IMR-90 (cell line): Measurements from ENCODE around the gene APP. TPM values are rescaled to one million over a fixed set of nuclear protein-coding genes. Genes with fewer than 3 reads are reported as not detected.

Experiments
- ATAC-seq: fragments of 200-7000 bp; cut with Tn5 transposase; 2 replicates; pipeline ENCODE4 v1.9.1; 2020; ENCODE audit warnings: low read depth, mild to moderate bottlenecking, moderate library complexity
- BruUV-seq: library from RNA; stranded (reverse); fragments of 400-500 nt; replicated peaks from 2 replicates; lab custom pipeline; 2021; lab: Mats Ljungman, UMichigan
- CTCF ChIA-PET: fragments of 300-600 bp; formaldehyde crosslinking; extraction: SDS; loops from one replicate; lab custom pipeline; 2021; ENCODE audit warnings: antibody characterized with exemption; lab: Yijun Ruan, JAX
- POLR2A ChIA-PET: fragments of 300-600 bp; sonication (Branson Sonifier 250); formaldehyde crosslinking; loops from one replicate; lab custom pipeline; 2022; ENCODE audit warnings: antibody characterized with exemption; ENCODE audit not compliant: unreplicated experiment; lab: Charles Lee
- DNase-seq: peaks from one replicate; pipeline ENCODE4 v3.0.0; 2013
- H2AFZ ChIP-seq: replicated peaks from 2 replicates; pipeline ENCODE3; 2013; ENCODE audit warnings: low read length, mild to moderate bottlenecking; ENCODE audit not compliant: poor library complexity
- H2AK5ac ChIP-seq: 2 replicates; pipeline ENCODE4 v1.6.1; 2013; ENCODE audit warnings: low read depth, low read length, inconsistent platforms
- H2AK9ac ChIP-seq: replicated peaks from 2 replicates; pipeline ENCODE3; 2013; ENCODE audit warnings: mild to moderate bottlenecking, low read depth, low read length, moderate library complexity; ENCODE audit not compliant: poor library complexity
- H2BK120ac ChIP-seq: 2 replicates; pipeline ENCODE4 v1.6.1; 2013; ENCODE audit warnings: low read depth, low read length, inconsistent platforms
- H2BK15ac ChIP-seq: 3 replicates; pipeline ENCODE4 v1.6.1; 2013; ENCODE audit warnings: low read depth, low read length, inconsistent platforms
- H2BK20ac ChIP-seq: 2 replicates; pipeline ENCODE4 v1.6.1; 2013; ENCODE audit warnings: low read depth, mild to moderate bottlenecking, inconsistent platforms, low read length, moderate library complexity
- H2BK5ac ChIP-seq: 2 replicates; pipeline ENCODE4 v1.6.1; 2013; ENCODE audit warnings: mild to moderate bottlenecking, low read depth, low read length, inconsistent platforms; ENCODE audit not compliant: poor library complexity, severe bottlenecking
- H3K14ac ChIP-seq: replicated peaks from 2 replicates; pipeline ENCODE4 v1.6.1; 2013; ENCODE audit warnings: low read depth, low read length, inconsistent platforms
- H3K18ac ChIP-seq: 2 replicates; pipeline ENCODE4 v1.6.1; 2013; ENCODE audit warnings: low read depth, low read length, control low read depth
- H3K23ac ChIP-seq: 2 replicates; pipeline ENCODE4 v1.6.1; 2013; ENCODE audit warnings: low read depth, low read length, inconsistent platforms
- H3K27ac ChIP-seq: 2 replicates; pipeline ENCODE4 v1.5.1; 2013; ENCODE audit warnings: mild to moderate bottlenecking, control low read depth, low read length; ENCODE audit not compliant: insufficient read depth
- H3K27me3 ChIP-seq: 2 replicates; pipeline ENCODE4 v1.6.1; 2013; ENCODE audit warnings: low read length; ENCODE audit not compliant: control insufficient read depth, insufficient read depth
- H3K36me3 ChIP-seq: 2 replicates; pipeline ENCODE4 v1.6.1; 2013; ENCODE audit warnings: low read length, mixed read lengths; ENCODE audit not compliant: control insufficient read depth, insufficient read depth
- H3K4ac ChIP-seq: 2 replicates; pipeline ENCODE4 v1.6.1; 2013; ENCODE audit warnings: low read depth, low read length, inconsistent platforms
- H3K4me1 ChIP-seq: 2 replicates; pipeline ENCODE4 v1.6.1; 2013; ENCODE audit warnings: low read length, mixed read lengths; ENCODE audit not compliant: control insufficient read depth, insufficient read depth
- H3K4me2 ChIP-seq: 2 replicates; pipeline ENCODE4 v1.6.1; 2013; ENCODE audit warnings: low read depth, mild to moderate bottlenecking, control low read depth, low read length, moderate library complexity
- H3K4me3 ChIP-seq: 2 replicates; pipeline ENCODE4 v1.5.1; 2013; ENCODE audit warnings: low read depth, mild to moderate bottlenecking, control low read depth, low read length, moderate library complexity; ENCODE audit not compliant: insufficient read depth
- H3K56ac ChIP-seq: 2 replicates; pipeline ENCODE4 v1.6.1; 2013; ENCODE audit warnings: low read length, inconsistent platforms; ENCODE audit not compliant: insufficient read depth; ENCODE audit errors: extremely low read depth
- H3K79me1 ChIP-seq, 2 experiments: 2 replicates each; pipeline ENCODE4 v1.6.1; 2013; ENCODE audit warnings: low read length in 2 of 2, inconsistent platforms in 1 of 2, low read depth in 1 of 2
- H3K9ac ChIP-seq: 2 replicates; pipeline ENCODE4 v1.6.1; 2013; ENCODE audit warnings: low read depth, low read length, control low read depth
- H3K9me1 ChIP-seq: 2 replicates; pipeline ENCODE4 v1.6.1; 2013; ENCODE audit warnings: low read length, inconsistent platforms; ENCODE audit not compliant: insufficient read depth
- H3K9me3 ChIP-seq: 2 replicates; pipeline ENCODE4 v1.6.1; 2013; ENCODE audit warnings: low read length; ENCODE audit not compliant: control insufficient read depth, insufficient read depth
- H4K20me1 ChIP-seq: 2 replicates; pipeline ENCODE4 v1.6.1; 2013; ENCODE audit warnings: low read length, inconsistent platforms; ENCODE audit not compliant: insufficient read depth
- H4K5ac ChIP-seq: 2 replicates; pipeline ENCODE4 v1.6.1; 2013; ENCODE audit warnings: mild to moderate bottlenecking, low read depth, low read length, control low read depth
- H4K8ac ChIP-seq, 2 experiments: 2 replicates each; pipeline ENCODE4 v1.6.1; 2013; ENCODE audit warnings: low read depth in 2 of 2, low read length in 2 of 2, control low read depth in 1 of 2, inconsistent platforms in 1 of 2
- H4K91ac ChIP-seq: 2 replicates; pipeline ENCODE4 v1.6.1; 2013; ENCODE audit warnings: low read depth, low read length, inconsistent platforms; ENCODE audit not compliant: insufficient read depth
- BHLHE40 ChIP-seq: fragments of 150-350 bp; IDR thresholded peaks from 2 replicates; pipeline ENCODE4 v1.6.1; 2016; ENCODE audit warnings: mild to moderate bottlenecking, low read depth, low read length
- CEBPB ChIP-seq: IDR thresholded peaks from 2 replicates; pipeline ENCODE4 v1.6.1; 2012; ENCODE audit warnings: low read depth, low read length, improper control_type of control experiment
- ELK1 ChIP-seq: fragments of 150-350 bp; IDR thresholded peaks from 2 replicates; pipeline ENCODE4 v1.6.1; 2016; ENCODE audit warnings: low read depth, mild to moderate bottlenecking, low read length, moderate library complexity, borderline replicate concordance
- MAZ ChIP-seq: IDR thresholded peaks from 2 replicates; pipeline ENCODE4 v1.6.1; 2012; ENCODE audit warnings: low read depth, mild to moderate bottlenecking, low read length, improper control_type of control experiment, moderate library complexity, borderline replicate concordance
- RCOR1 ChIP-seq: IDR thresholded peaks from 2 replicates; pipeline ENCODE4 v1.6.1; 2012; ENCODE audit warnings: mild to moderate bottlenecking, low read length, improper control_type of control experiment; ENCODE audit not compliant: insufficient replicate concordance
- WGBS, 2 experiments: methylation state at CpG; one replicate each; pipeline versions ENCODE4 v1.1.5 to v1.1.7; 2013; ENCODE audit warnings: missing lambda C conversion rate in 2 of 2; ENCODE audit not compliant: insufficient read length in 1 of 2; ENCODE audit errors: extremely low coverage in 2 of 2; 5-methylcytosine and 5-hydroxymethylcytosine counted together
- dilution Hi-C: fragments of 300-500 bp; cut with HindIII; formaldehyde crosslinking; loops from one replicate; pipeline ENCODE4 v1.14.3; 2018; ENCODE audit warnings: low sequenced_read_pairs; ENCODE audit not compliant: unreplicated experiment
- in situ Hi-C: fragments of 300-500 bp; cut with MboI; formaldehyde crosslinking; loops from 3 replicates; pipeline ENCODE4 v1.14.3; 2019; ENCODE audit warnings: low sequenced_read_pairs, inconsistent platforms, mixed read lengths
- intact Hi-C: fragments of 100-400 bp; cut with micrococcal nuclease; formaldehyde crosslinking; loops from 2 replicates; pipeline ENCODE4 v1.10.0; 2022
- polyA plus RNA-seq, 3 experiments: library from polyadenylated mRNA; depleted of rRNA; stranded (reverse); fragments of >200 nt; gene quantifications; 2 replicates each; pipeline ENCODE4 v1.2.3, GENCODE V29; 2012; ENCODE audit warnings: low replicate concordance in 1 of 3
- total RNA-seq: library from RNA; depleted of rRNA; stranded (reverse); fragments of >200 nt; gene quantifications from 2 replicates; pipeline ENCODE4 v1.2.3, GENCODE V29; 2012

APP gene
- total and polyA plus RNA-seq, 2 of the 4 experiments (the other 2 are of a cell fraction): 191 to 530 TPM

- Histone ChIP-seq H3K4me2 (no peak overlapping the region), H3K4ac (no peak overlapping the region), H3K4me3 (no peak overlapping the region), H3K23ac (no peak overlapping the region), H2BK20ac (no peak overlapping the region), H2AK9ac (no peak overlapping the region), H3K27me3 (no peaks in the 10 kb centered on the region), H3K9me1 (peaks cover 13% of the 10 kb centered on the region), H3K9ac (no peak overlapping the region), H3K18ac (no peak overlapping the region), H4K5ac (no peak overlapping the region), H3K9me3 (no peaks in the 10 kb centered on the region), H2BK5ac (no peak overlapping the region), H4K91ac (no peak overlapping the region), H3K14ac (no peak overlapping the region), H3K36me3 (peaks cover 19% of the 10 kb centered on the region), H2AFZ (no peak overlapping the region), H4K8ac (no peak overlapping the region), H3K27ac (no peak overlapping the region), H2BK120ac (no peak overlapping the region), H2BK15ac (no peak overlapping the region), H3K79me1 (peaks cover 58 to 67% of the 10 kb centered on the region in 2 experiments), H2AK5ac (no peak overlapping the region), H3K56ac (no peak overlapping the region), H4K20me1 (peaks cover 11% of the 10 kb centered on the region), H3K4me1 (no peaks in the 10 kb centered on the region)
- BruUV-seq: no TSS peak
- ChIA-PET CTCF (no interaction called here), POLR2A (no interaction called here)
- DNase-seq: no peak
- intact Hi-C loops (no loop called here), in situ Hi-C loops (no loop called here), dilution Hi-C loops (no loop called here)
- WGBS, 2 experiments: no CpG with 5 or more reads among the region's 2 CpGs
- TF ChIP-seq ELK1: no peak
- no peak for TF ChIP-seq BHLHE40
- no peak for TF ChIP-seq MAZ
- no peak for TF ChIP-seq RCOR1
- TF ChIP-seq CEBPB: no peak
- no peak for ATAC-seq
Observed at GRCh38 chr21:26110715-26111114, 59.9 kb downstream of the APP start.
